Fibroblast of mammary gland (primary cell): Measurements from ENCODE around the gene LETM1.

Experiments
- DNase-seq: peaks from one replicate; pipeline ENCODE4 v3.0.0-alpha.2; 2010; ENCODE audit warnings: low read depth
- H3K4me3 ChIP-seq: 2 replicates; pipeline ENCODE4 v1.5.1; 2011; ENCODE audit warnings: low read depth, mild to moderate bottlenecking, low read length, moderate library complexity; ENCODE audit not compliant: control insufficient read depth
- CTCF ChIP-seq: conservative IDR thresholded peaks from 2 replicates; pipeline ENCODE4 v1.5.1; 2011; ENCODE audit warnings: low read depth, low read length, inconsistent platforms; ENCODE audit not compliant: control insufficient read depth, insufficient read depth

LETM1 gene

GRCh38 chr4:1801286-1801958, 54.5 kb downstream of the LETM1 start:
- no peak overlapping the region for H3K4me3 ChIP-seq
- TF ChIP-seq CTCF: no peak
- no peak for DNase-seq

- DNase-seq: no peak
- no peak overlapping the region for H3K4me3 ChIP-seq
- TF ChIP-seq CTCF: no peak
Measured at GRCh38 chr4:1800805-1801204, 55.2 kb downstream of the LETM1 start.

GRCh38 chr4:1799387-1800375, 56.3 kb downstream of the LETM1 start:
- TF ChIP-seq CTCF: no peak
- H3K4me3 ChIP-seq: no peak overlapping the region
- DNase-seq: no peak

- H3K4me3 ChIP-seq: no peak overlapping the region
- no peak for DNase-seq
- no peak for TF ChIP-seq CTCF
Measured at GRCh38 chr4:1798580-1799386, 57.2 kb downstream of the LETM1 start.

GRCh38 chr4:1797861-1798579, 57.9 kb downstream of the LETM1 start:
- TF ChIP-seq CTCF: no peak
- no peak overlapping the region for H3K4me3 ChIP-seq
- DNase-seq: no peak

GRCh38 chr4:1797298-1797860, 58.6 kb downstream of the LETM1 start:
- H3K4me3 ChIP-seq: no peak overlapping the region

More at GRCh38 chr4:1797298-1797860, 58.6 kb downstream of the LETM1 start:
- DNase-seq: no peak
- TF ChIP-seq CTCF: no peak
